Measurements from ENCODE around the gene RPIA.

Gene RPIA

GRCh38 chr2:88751768-88752167, 60.3 kb downstream of the RPIA start:
- ATAC-seq, result no peak
- TF ChIP-seq ZNF8 (CRISPR knock-in tag; IDR thresholded peaks at IDR 0.05) (no peak), PPARA (CRISPR knock-in tag; IDR thresholded peaks at IDR 0.05; ENCODE audit: borderline replicate concordance) (no peak), CSRNP3 (CRISPR knock-in tag; IDR thresholded peaks at IDR 0.05) (no peak), SNAI2 (CRISPR knock-in tag; IDR thresholded peaks at IDR 0.05) (no peak), BACH2 (CRISPR knock-in tag; IDR thresholded peaks at IDR 0.05; ENCODE audit: borderline replicate concordance) (no peak), ZNF565 (CRISPR knock-in tag; conservative IDR thresholded peaks at IDR 0.05; ENCODE audit: low read depth) (no peak), ZNF70 (CRISPR knock-in tag; IDR thresholded peaks at IDR 0.05) (no peak), RARB (CRISPR knock-in tag; IDR thresholded peaks at IDR 0.05) (no peak), ZC3H10 (CRISPR knock-in tag; IDR thresholded peaks at IDR 0.05) (no peak), TCF4 (CRISPR knock-in tag; IDR thresholded peaks at IDR 0.05; ENCODE audit: borderline replicate concordance) (no peak), ESRRG (CRISPR knock-in tag; IDR thresholded peaks at IDR 0.05) (no peak)
- TF ChIP-seq, protein P1, sequence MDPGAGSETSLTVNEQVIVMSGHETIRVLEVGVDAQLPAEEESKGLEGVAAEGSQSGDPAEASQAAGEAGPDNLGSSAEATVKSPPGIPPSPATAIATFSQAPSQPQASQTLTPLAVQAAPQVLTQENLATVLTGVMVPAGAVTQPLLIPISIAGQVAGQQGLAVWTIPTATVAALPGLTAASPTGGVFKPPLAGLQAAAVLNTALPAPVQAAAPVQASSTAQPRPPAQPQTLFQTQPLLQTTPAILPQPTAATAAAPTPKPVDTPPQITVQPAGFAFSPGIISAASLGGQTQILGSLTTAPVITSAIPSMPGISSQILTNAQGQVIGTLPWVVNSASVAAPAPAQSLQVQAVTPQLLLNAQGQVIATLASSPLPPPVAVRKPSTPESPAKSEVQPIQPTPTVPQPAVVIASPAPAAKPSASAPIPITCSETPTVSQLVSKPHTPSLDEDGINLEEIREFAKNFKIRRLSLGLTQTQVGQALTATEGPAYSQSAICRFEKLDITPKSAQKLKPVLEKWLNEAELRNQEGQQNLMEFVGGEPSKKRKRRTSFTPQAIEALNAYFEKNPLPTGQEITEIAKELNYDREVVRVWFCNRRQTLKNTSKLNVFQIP (CRISPR knock-in tag; IDR thresholded peaks at IDR 0.05; ENCODE audit: borderline replicate concordance, low read depth), result no peak

DNA sequence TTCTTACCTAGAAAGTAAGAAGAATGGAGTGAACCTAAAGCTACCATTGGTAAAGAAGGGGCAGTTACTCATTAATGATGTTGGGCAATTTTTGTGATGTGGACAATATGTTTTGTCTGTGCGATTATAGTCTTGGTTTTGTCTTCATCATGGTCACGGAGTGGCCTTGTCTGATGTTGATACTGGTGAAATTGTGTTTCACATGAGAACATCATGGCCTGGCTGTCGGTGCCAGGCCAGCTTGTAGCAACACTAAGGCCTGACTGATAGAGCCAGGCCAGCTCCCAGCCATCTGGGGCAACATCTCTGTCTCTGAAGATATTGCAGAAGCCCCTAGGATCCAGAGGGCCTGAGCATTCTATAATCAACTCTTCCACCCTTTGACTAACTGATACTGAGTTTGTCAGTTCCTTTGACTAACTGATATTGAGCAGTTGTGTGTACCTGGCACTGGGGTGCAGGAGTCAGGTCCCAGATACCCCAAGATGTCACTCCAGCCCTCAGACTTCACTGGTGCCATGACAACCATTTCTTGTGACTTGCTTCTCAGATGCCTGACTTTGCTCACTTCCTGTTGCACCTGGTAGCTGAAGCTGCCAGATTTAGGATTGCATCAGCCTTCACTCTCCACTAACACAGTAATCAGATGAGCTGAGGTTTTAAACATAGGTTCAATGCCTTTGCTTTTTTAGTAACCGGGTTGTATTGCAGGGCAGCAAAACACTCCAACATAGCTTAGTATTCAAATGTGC, 62.5 kb downstream of the RPIA start:
- TF ChIP-seq CSRNP3 (CRISPR knock-in tag; IDR thresholded peaks at IDR 0.05), result no peak
- TF ChIP-seq ESRRG (CRISPR knock-in tag; IDR thresholded peaks at IDR 0.05), result no peak
- no peak for TF ChIP-seq ZFP3 (CRISPR knock-in tag; IDR thresholded peaks at IDR 0.05)
- no peak for TF ChIP-seq PPARA (CRISPR knock-in tag; IDR thresholded peaks at IDR 0.05; ENCODE audit: borderline replicate concordance)
- no peak for TF ChIP-seq TCF4 (CRISPR knock-in tag; IDR thresholded peaks at IDR 0.05; ENCODE audit: borderline replicate concordance)
- TF ChIP-seq ISL1 (CRISPR knock-in tag; IDR thresholded peaks at IDR 0.05), result no peak
- ATAC-seq, result no peak

DNA sequence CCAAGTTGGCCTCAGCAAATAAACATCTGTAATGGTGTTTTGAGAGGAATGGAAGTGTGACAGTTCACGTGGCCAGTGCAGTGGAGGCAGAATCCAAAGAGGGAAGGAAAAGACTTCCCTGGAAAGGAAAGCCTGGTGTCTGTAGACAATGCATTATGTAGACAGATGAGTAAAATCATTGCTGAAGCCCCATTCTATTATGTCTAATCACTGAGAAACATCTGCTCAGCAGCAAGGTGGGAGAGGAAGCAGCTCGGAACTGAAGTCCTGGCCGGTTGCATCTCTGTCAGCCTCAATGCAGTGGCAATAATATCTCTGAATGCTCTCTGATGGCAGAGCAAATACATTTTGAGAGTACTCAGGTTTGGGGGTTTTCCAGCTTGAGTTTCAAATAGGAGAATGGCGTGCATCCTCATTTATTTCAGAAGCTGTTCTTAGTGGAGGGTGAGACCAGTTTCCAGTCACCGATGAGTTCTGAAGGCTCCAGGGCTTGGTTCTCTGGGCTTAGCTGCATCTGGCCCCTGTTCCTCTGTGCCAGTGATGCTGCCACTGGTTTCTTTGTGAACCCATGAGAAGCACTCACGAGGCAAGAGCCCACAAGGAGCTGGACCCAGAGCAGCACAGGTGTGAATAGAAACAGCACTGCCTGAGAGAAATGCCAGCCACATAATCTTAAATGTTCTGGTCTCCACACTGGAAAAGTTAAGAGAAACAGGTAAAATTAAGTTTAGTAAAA, 63.3 kb downstream of the RPIA start:
- no peak for ATAC-seq
- TF ChIP-seq BACH2 (CRISPR knock-in tag; IDR thresholded peaks at IDR 0.05; ENCODE audit: borderline replicate concordance), result no peak
- TF ChIP-seq ISL1 (CRISPR knock-in tag; IDR thresholded peaks at IDR 0.05), result no peak
- TF ChIP-seq, protein P2, sequence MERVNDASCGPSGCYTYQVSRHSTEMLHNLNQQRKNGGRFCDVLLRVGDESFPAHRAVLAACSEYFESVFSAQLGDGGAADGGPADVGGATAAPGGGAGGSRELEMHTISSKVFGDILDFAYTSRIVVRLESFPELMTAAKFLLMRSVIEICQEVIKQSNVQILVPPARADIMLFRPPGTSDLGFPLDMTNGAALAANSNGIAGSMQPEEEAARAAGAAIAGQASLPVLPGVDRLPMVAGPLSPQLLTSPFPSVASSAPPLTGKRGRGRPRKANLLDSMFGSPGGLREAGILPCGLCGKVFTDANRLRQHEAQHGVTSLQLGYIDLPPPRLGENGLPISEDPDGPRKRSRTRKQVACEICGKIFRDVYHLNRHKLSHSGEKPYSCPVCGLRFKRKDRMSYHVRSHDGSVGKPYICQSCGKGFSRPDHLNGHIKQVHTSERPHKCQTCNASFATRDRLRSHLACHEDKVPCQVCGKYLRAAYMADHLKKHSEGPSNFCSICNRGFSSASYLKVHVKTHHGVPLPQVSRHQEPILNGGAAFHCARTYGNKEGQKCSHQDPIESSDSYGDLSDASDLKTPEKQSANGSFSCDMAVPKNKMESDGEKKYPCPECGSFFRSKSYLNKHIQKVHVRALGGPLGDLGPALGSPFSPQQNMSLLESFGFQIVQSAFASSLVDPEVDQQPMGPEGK (CRISPR knock-in tag; IDR thresholded peaks at IDR 0.05; ENCODE audit: borderline replicate concordance), result no peak
- no peak for TF ChIP-seq ZNF8 (CRISPR knock-in tag; IDR thresholded peaks at IDR 0.05)
- TF ChIP-seq CSRNP3 (CRISPR knock-in tag; IDR thresholded peaks at IDR 0.05), result no peak
- no peak for TF ChIP-seq TCF4 (CRISPR knock-in tag; IDR thresholded peaks at IDR 0.05; ENCODE audit: borderline replicate concordance)
- no peak for TF ChIP-seq ZNF70 (CRISPR knock-in tag; IDR thresholded peaks at IDR 0.05)
- TF ChIP-seq ARNTL (CRISPR knock-in tag; IDR thresholded peaks at IDR 0.05; ENCODE audit: borderline replicate concordance, low read depth), result no peak
- TF ChIP-seq, protein P1 (CRISPR knock-in tag; IDR thresholded peaks at IDR 0.05; ENCODE audit: borderline replicate concordance, low read depth), result no peak
- TF ChIP-seq TOX (CRISPR knock-in tag; IDR thresholded peaks at IDR 0.05; ENCODE audit: borderline replicate concordance), result no peak
- TF ChIP-seq CSDC2 (CRISPR knock-in tag; IDR thresholded peaks at IDR 0.05), result no peak
- TF ChIP-seq CREB5 (CRISPR knock-in tag; IDR thresholded peaks at IDR 0.05; ENCODE audit: low read depth), result no peak
- TF ChIP-seq ZFP3 (CRISPR knock-in tag; IDR thresholded peaks at IDR 0.05), result no peak
- TF ChIP-seq SNAI2 (CRISPR knock-in tag; IDR thresholded peaks at IDR 0.05), result no peak
- TF ChIP-seq RARB (CRISPR knock-in tag; IDR thresholded peaks at IDR 0.05), result no peak
- no peak for TF ChIP-seq ZC3H10 (CRISPR knock-in tag; IDR thresholded peaks at IDR 0.05)
- TF ChIP-seq ESRRG (CRISPR knock-in tag; IDR thresholded peaks at IDR 0.05), result no peak
- no peak for TF ChIP-seq PPARA (CRISPR knock-in tag; IDR thresholded peaks at IDR 0.05; ENCODE audit: borderline replicate concordance)
- TF ChIP-seq GLIS3 (CRISPR knock-in tag; IDR thresholded peaks at IDR 0.05), result no peak
- TF ChIP-seq ZNF565 (CRISPR knock-in tag; conservative IDR thresholded peaks at IDR 0.05; ENCODE audit: low read depth), result no peak

Measured in SK-N-SH treated with all-trans-retinoic acid at 6 μM for 48 hours (cell line).